Endothelial cell of umbilical vein (primary cell): ENCODE data around the gene NPPB. TPM values are rescaled to one million over a fixed set of nuclear protein-coding genes. Genes with fewer than 3 reads are reported as not detected.

ENCODE experiments used
- BruUV-seq: library from RNA; stranded (reverse); fragments of 400-500 nt; replicated peaks from 2 replicates; lab custom pipeline; 2021; lab: Mats Ljungman, UMichigan
- CTCF ChIA-PET: fragments of 300-600, 350-600 bp; sonication (Branson Sonifier 250); formaldehyde crosslinking; loops from one replicate; lab custom pipeline; 2021; ENCODE audit warnings: antibody characterized with exemption, inconsistent platforms; lab: Charles Lee
- POLR2A ChIA-PET: fragments of 300-600, 350-600 bp; sonication (Branson Sonifier 250); formaldehyde crosslinking; loops from one replicate; lab custom pipeline; 2021; ENCODE audit warnings: antibody characterized with exemption, inconsistent platforms; lab: Charles Lee
- DNase-seq: peaks from one replicate; pipeline ENCODE4 v3.0.0-alpha.2; 2011; ENCODE audit warnings: low read depth, low spot score
- FAIRE-seq: peaks from 2 replicates; lab custom pipeline; 2011; peaks lifted over from hg19 to GRCh38; lab: Jason Lieb, UNC
- H2AFZ ChIP-seq: 2 replicates; pipeline ENCODE4 v1.6.0; 2012; ENCODE audit warnings: low read depth, low read length, control low read depth, inconsistent platforms
- H3K27ac ChIP-seq: 2 replicates; pipeline ENCODE4 v1.5.1; 2011; ENCODE audit warnings: low read depth, mild to moderate bottlenecking, control low read depth, low read length, moderate library complexity; ENCODE audit not compliant: insufficient read depth
- H3K27me3 ChIP-seq, 2 experiments: 2 replicates each; pipeline versions ENCODE4 v1.6.0 to v1.6.1; 2011; ENCODE audit warnings: low read length in 2 of 2, mixed read lengths in 1 of 2; ENCODE audit not compliant: control insufficient read depth in 2 of 2, insufficient read depth in 2 of 2
- H3K36me3 ChIP-seq, 2 experiments: 2 replicates in 1 of 2; 3 replicates in 1 of 2; pipeline ENCODE4 v1.5.1; 2011; ENCODE audit warnings: low read length in 2 of 2, mild to moderate bottlenecking in 1 of 2, moderate library complexity in 1 of 2; ENCODE audit not compliant: control insufficient read depth in 2 of 2, insufficient read depth in 2 of 2; ENCODE audit errors: extremely low read depth in 1 of 2
- H3K4me1 ChIP-seq: 3 replicates; pipeline ENCODE4 v1.5.1; 2011; ENCODE audit warnings: mild to moderate bottlenecking, low read length; ENCODE audit not compliant: control insufficient read depth, insufficient read depth; ENCODE audit errors: extremely low read depth
- H3K4me2 ChIP-seq: 2 replicates; pipeline ENCODE4 v1.6.1; 2011; ENCODE audit warnings: low read length, control low read depth, mixed read lengths; ENCODE audit not compliant: insufficient read depth
- H3K4me3 ChIP-seq, 3 experiments: fragments of 200-600 bp in 1 of 3; sonication (generic), shearing (Covaris generic) in 1 of 3; replicated peaks in 1 of 3; 2 replicates each; pipeline ENCODE4 v1.5.1; 2011 to 2016; ENCODE audit warnings: control low read depth in 3 of 3, low read length in 3 of 3, mild to moderate bottlenecking in 2 of 3, inconsistent platforms in 1 of 3, low read depth in 1 of 3, moderate library complexity in 1 of 3; ENCODE audit not compliant: insufficient read depth in 1 of 3
- H3K79me2 ChIP-seq: 2 replicates; pipeline ENCODE4 v1.6.0; 2012; ENCODE audit warnings: low read length, inconsistent platforms; ENCODE audit not compliant: control insufficient read depth, insufficient read depth
- H3K9ac ChIP-seq: replicated peaks from 2 replicates; pipeline ENCODE3; 2011; ENCODE audit warnings: low read length, control low read depth; ENCODE audit not compliant: insufficient read depth; ENCODE audit errors: extremely low read depth
- H3K9me1 ChIP-seq: replicated peaks from 3 replicates; pipeline ENCODE4 v1.6.0; 2011; ENCODE audit warnings: mild to moderate bottlenecking, low read length; ENCODE audit not compliant: control insufficient read depth, insufficient read depth; ENCODE audit errors: extremely low read depth
- H3K9me3 ChIP-seq: replicated peaks from 2 replicates; pipeline ENCODE4 v1.5.1; 2012; ENCODE audit warnings: low read length, inconsistent platforms; ENCODE audit not compliant: control insufficient read depth, insufficient read depth
- H4K20me1 ChIP-seq: replicated peaks from 2 replicates; pipeline ENCODE3; 2011; ENCODE audit warnings: mild to moderate bottlenecking, low read length; ENCODE audit not compliant: control insufficient read depth, insufficient read depth; ENCODE audit errors: extremely low read depth
- CTCF ChIP-seq, 2 donors: IDR thresholded peaks; 1 replicate in 1 of 2; 2 replicates in 1 of 2; pipeline ENCODE4 v1.5.1; 2011; ENCODE audit warnings: low read length in 2 of 2, mild to moderate bottlenecking in 2 of 2, moderate library complexity in 2 of 2, control low read depth in 1 of 2, inconsistent platforms in 1 of 2, low read depth in 1 of 2; ENCODE audit not compliant: insufficient read depth in 1 of 2; ENCODE audit errors: extremely low read depth in 1 of 2
- EZH2 ChIP-seq: IDR thresholded peaks from 2 replicates; pipeline ENCODE4 v1.6.1; 2012; ENCODE audit warnings: borderline replicate concordance, low read depth, mild to moderate bottlenecking, moderate library complexity, low read length, inconsistent platforms; ENCODE audit not compliant: severe bottlenecking
- FOS ChIP-seq: IDR thresholded peaks from 2 replicates; pipeline ENCODE4 v1.6.1; 2011; ENCODE audit warnings: mild to moderate bottlenecking, low read length, moderate library complexity, borderline replicate concordance; ENCODE audit not compliant: insufficient read depth
- GATA2 ChIP-seq: IDR thresholded peaks from 2 replicates; pipeline ENCODE4 v1.7.0; 2011; ENCODE audit warnings: low read depth, mild to moderate bottlenecking, moderate library complexity, mixed read lengths, low read length; ENCODE audit not compliant: insufficient read length, insufficient read depth
- JUN ChIP-seq: IDR thresholded peaks from 2 replicates; pipeline ENCODE4 v1.6.1; 2011; ENCODE audit warnings: borderline replicate concordance, low read depth; ENCODE audit not compliant: insufficient read length, insufficient read depth
- MYC ChIP-seq: IDR thresholded peaks from one replicate; pipeline ENCODE4 v1.6.1; 2011; ENCODE audit warnings: mild to moderate bottlenecking, low read depth, low read length
- POLR2A ChIP-seq: IDR thresholded peaks from 2 replicates; pipeline ENCODE4 v1.6.1; 2012; ENCODE audit warnings: low read depth, mild to moderate bottlenecking, control low read depth, low read length
- POLR2AphosphoS5 ChIP-seq: IDR thresholded peaks from 2 replicates; pipeline ENCODE4 v1.6.1; 2012; ENCODE audit warnings: low read depth, mild to moderate bottlenecking, control low read depth, low read length, moderate library complexity; ENCODE audit not compliant: insufficient read depth
- dilution Hi-C: fragments of 300-500 bp; cut with MboI; formaldehyde crosslinking; loops from one replicate; pipeline ENCODE4 v1.15.0; 2019; ENCODE audit warnings: low sequenced_read_pairs; ENCODE audit not compliant: extremely low pct_ligation_motif_present
- intact Hi-C: fragments of 100-400 bp; cut with micrococcal nuclease; formaldehyde crosslinking; loops from one replicate; pipeline ENCODE4 v1.10.0; 2022
- polyA plus RNA-seq, 4 experiments: library from polyadenylated mRNA; depleted of rRNA in 3 of 4; stranded (reverse) in 3 of 4; unstranded in 1 of 4; fragments of >200 nt; gene quantifications; 2 replicates each; pipeline versions ENCODE4 v1.2.1 to v1.2.3, GENCODE V29; 2011 to 2012; ENCODE audit warnings: missing spikeins in 1 of 4
- total RNA-seq: library from RNA; stranded (reverse); gene quantifications from 2 replicates; pipeline ENCODE4 v1.2.3, GENCODE V29; 2021
- TF ChIP-seq, protein P1 (sequence below): IDR thresholded peaks from 2 replicates; pipeline ENCODE4 v1.6.1; 2011; ENCODE audit not compliant: insufficient read depth, insufficient read length

The NPPB gene
- total and polyA plus RNA-seq, 2 donors (not counting 3 experiments of a cell fraction or from before 2014, with no cell fraction given), result not detected

DNA sequence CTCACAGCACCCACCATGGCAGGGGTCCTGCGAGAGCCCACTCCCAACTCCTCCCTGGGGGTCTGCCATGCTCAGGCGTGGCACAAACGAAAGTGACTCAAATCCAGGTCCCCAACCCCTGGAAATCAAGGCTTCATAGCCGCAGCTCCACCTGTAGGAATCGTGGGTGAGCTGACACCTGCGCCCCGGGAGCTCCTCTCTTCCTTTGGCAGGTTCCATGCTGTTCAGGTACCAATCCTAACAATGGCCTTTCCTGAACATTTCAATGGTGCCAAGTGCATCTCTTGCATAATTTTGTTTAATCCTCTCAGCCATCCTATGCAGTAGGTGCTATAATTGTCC, 28.9 kb upstream of the NPPB start:
- no peak overlapping the region for H3K27ac ChIP-seq
- BruUV-seq, result no TSS peak
- H3K36me3 ChIP-seq, result no peaks in the 10 kb centered on the region
- no peak overlapping the region for H3K9ac ChIP-seq
- no peaks in the 10 kb centered on the region for H3K9me1 ChIP-seq
- H3K4me3 ChIP-seq, result no peak overlapping the region
- no peaks in the 10 kb centered on the region for H3K27me3 ChIP-seq
- intact Hi-C loops (no loop called here), dilution Hi-C loops (no loop called here)
- DNase-seq (no peak), FAIRE-seq (no peak)
- ChIA-PET CTCF (interaction anchor here (1.6 kb wide), 1 partner anchor 20 kb away, joined by 6 read pairs; no protein-coding TSS in a partner anchor), POLR2A (interaction anchor here (1.9 kb wide), 1 partner anchor 20 kb away, joined by 8 read pairs; no protein-coding TSS in a partner anchor)
- TF ChIP-seq EZH2 (no peak), CTCF (IDR thresholded peaks at IDR 0.05; ENCODE audit: extremely low read depth in 1 of 2, insufficient read depth in 1 of 2, low read depth in 1 of 2, low read length in 2 of 2) (no peak), POLR2AphosphoS5 (no peak), JUN (no peak), GATA2 (no peak), FOS (no peak), MYC (no peak), POLR2A (no peak)
- TF ChIP-seq, protein P1, sequence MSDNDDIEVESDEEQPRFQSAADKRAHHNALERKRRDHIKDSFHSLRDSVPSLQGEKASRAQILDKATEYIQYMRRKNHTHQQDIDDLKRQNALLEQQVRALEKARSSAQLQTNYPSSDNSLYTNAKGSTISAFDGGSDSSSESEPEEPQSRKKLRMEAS, result no peak
- no peaks in the 10 kb centered on the region for H3K79me2 ChIP-seq
- H3K4me2 ChIP-seq, result no peak overlapping the region
- no peaks in the 10 kb centered on the region for H4K20me1 ChIP-seq
- no peaks in the 10 kb centered on the region for H3K9me3 ChIP-seq
- no peaks in the 10 kb centered on the region for H3K4me1 ChIP-seq
- H2AFZ ChIP-seq, result no peak overlapping the region
